Measurements from ENCODE around the gene FARS2.
"Not testable (repeated sequence)": the region's sequence is repeated elsewhere in the genome, so short reads cannot be mapped to it uniquely, and the experiment has no call there.

FARS2 gene

GRCh38 chr6:5772408-5773120, 511.3 kb downstream of the FARS2 start:
- DNase-seq, result no peak

GRCh38 chr6:5776104-5776503, 514.8 kb downstream of the FARS2 start:
- DNase-seq, result no peak

GRCh38 chr6:5776706-5777390, 515.5 kb downstream of the FARS2 start:
- DNase-seq, result no peak

- no peak for DNase-seq
Observed at GRCh38 chr6:5778317-5778857, 517.1 kb downstream of the FARS2 start.

- DNase-seq, result no peak
Observed at GRCh38 chr6:5778906-5779305, 517.6 kb downstream of the FARS2 start.

GRCh38 chr6:5781019-5781418, 519.7 kb downstream of the FARS2 start:
- DNase-seq, result no peak

- no peak for DNase-seq
Observed at GRCh38 chr6:5781966-5782556, 520.7 kb downstream of the FARS2 start.

GRCh38 chr6:5782783-5783547, 521.7 kb downstream of the FARS2 start:
- no peak for DNase-seq

GRCh38 chr6:5783584-5784089, 522.3 kb downstream of the FARS2 start:
- DNase-seq, result no peak

GRCh38 chr6:5785249-5785648, 523.9 kb downstream of the FARS2 start:
- no peak for DNase-seq

GRCh38 chr6:5786321-5786968, 525.1 kb downstream of the FARS2 start:
- no peak for DNase-seq

- no peak for DNase-seq
Observed at GRCh38 chr6:5786969-5787720, 525.8 kb downstream of the FARS2 start.

GRCh38 chr6:5789426-5789825, 528.1 kb downstream of the FARS2 start:
- not testable (repeated sequence) for DNase-seq

GRCh38 chr6:5796555-5796954, 535.2 kb downstream of the FARS2 start:
- not testable (repeated sequence) for DNase-seq

- DNase-seq, result not testable (repeated sequence)
Observed at GRCh38 chr6:5806406-5806805, 545.1 kb downstream of the FARS2 start.

GRCh38 chr6:5809450-5809849, 548.1 kb downstream of the FARS2 start:
- no peak for DNase-seq

GRCh38 chr6:5811997-5812396, 550.7 kb downstream of the FARS2 start:
- DNase-seq, result no peak

- no peak for DNase-seq
Observed at GRCh38 chr6:5813625-5814027, 552.3 kb downstream of the FARS2 start.

- DNase-seq, result no peak
Observed at GRCh38 chr6:5814116-5814515, 552.8 kb downstream of the FARS2 start.

GRCh38 chr6:5814901-5815300, 553.6 kb downstream of the FARS2 start:
- DNase-seq, result no peak

- no peak for DNase-seq
Observed at GRCh38 chr6:5817869-5818268, 556.6 kb downstream of the FARS2 start.

GRCh38 chr6:5818959-5819358, 557.6 kb downstream of the FARS2 start:
- no peak for DNase-seq
